ENCODE measurements around the gene TBC1D3B.

Gene TBC1D3B

DNA sequence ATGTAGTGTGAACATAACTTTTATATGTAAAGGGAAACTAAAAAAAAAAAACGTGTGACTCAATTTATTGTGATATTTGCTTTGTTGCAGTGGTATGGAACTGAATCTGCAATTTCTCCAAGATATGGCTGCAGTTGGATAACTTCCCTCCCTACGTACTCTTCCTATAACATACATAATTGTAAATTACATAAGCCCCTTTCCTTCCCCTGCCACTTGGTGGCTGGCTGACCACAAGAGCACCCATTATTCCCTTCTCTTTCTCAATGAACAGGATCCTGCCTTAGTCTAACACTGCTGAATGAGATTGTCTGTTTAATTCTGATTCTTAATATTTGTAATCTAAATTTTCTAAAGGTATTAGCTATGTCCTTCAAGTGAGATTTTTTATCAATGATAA, 45.0 kb downstream of the TBC1D3B start:
- Histone ChIP-seq H3K9me3 (ENCODE audit: insufficient read depth, low read length) (no peaks in the 10 kb centered on the region), H3K9ac (ENCODE audit: low read length) (no peak overlapping the region), H4K20me1 (ENCODE audit: insufficient read depth, low read length) (no peaks in the 10 kb centered on the region), H3K36me3 (replicated peaks; ENCODE audit: low read depth, low read length) (peaks cover 3% of the 10 kb centered on the region), H2AFZ (ENCODE audit: low read depth, low read length) (no peak overlapping the region), H3K4me3 (ENCODE audit: low read length) (no peak overlapping the region), H3K4me1 (ENCODE audit: low read length) (peaks cover 55% of the 10 kb centered on the region), H3K79me2 (ENCODE audit: low read length) (no peaks in the 10 kb centered on the region), H3K27ac (ENCODE audit: low read length) (no peak overlapping the region), H3K4me2 (ENCODE audit: low read length) (no peak overlapping the region), H3K27me3 (ENCODE audit: low read depth, low read length) (peaks cover 23% of the 10 kb centered on the region)
- TF ChIP-seq EZH2phosphoT487 (IDR thresholded peaks at IDR 0.05; ENCODE audit: low read depth): no peak
- TF ChIP-seq, protein P1, sequence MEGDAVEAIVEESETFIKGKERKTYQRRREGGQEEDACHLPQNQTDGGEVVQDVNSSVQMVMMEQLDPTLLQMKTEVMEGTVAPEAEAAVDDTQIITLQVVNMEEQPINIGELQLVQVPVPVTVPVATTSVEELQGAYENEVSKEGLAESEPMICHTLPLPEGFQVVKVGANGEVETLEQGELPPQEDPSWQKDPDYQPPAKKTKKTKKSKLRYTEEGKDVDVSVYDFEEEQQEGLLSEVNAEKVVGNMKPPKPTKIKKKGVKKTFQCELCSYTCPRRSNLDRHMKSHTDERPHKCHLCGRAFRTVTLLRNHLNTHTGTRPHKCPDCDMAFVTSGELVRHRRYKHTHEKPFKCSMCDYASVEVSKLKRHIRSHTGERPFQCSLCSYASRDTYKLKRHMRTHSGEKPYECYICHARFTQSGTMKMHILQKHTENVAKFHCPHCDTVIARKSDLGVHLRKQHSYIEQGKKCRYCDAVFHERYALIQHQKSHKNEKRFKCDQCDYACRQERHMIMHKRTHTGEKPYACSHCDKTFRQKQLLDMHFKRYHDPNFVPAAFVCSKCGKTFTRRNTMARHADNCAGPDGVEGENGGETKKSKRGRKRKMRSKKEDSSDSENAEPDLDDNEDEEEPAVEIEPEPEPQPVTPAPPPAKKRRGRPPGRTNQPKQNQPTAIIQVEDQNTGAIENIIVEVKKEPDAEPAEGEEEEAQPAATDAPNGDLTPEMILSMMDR (IDR thresholded peaks at IDR 0.05; ENCODE audit: low read depth, low read length): no peak

DNA sequence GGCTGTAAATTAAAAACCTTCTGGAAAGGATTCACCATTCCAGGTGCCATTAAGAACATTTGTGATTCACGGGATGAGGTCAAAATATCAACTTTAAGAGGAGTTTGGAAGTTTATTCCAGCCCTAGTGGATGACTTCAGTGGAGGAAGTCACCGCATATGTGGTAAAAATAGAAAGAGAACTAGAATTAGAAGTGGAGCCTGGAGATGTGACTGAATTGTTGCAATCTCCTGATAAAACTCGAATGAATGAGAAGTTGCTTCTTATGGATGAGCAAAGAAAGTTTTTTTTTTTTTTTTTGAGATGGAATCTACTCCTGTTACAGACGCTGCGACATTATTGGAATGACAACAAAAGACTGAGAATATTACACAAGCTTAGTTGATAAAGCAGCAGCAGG, 46.1 kb downstream of the TBC1D3B start:
- Histone ChIP-seq H3K27me3 (ENCODE audit: low read depth, low read length) (peaks cover 20% of the 10 kb centered on the region), H4K20me1 (ENCODE audit: insufficient read depth, low read length) (no peaks in the 10 kb centered on the region), H3K79me2 (ENCODE audit: low read length) (no peaks in the 10 kb centered on the region), H3K27ac (ENCODE audit: low read length) (no peak overlapping the region), H3K4me2 (ENCODE audit: low read length) (no peak overlapping the region), H3K4me3 (ENCODE audit: low read length) (no peak overlapping the region), H3K36me3 (replicated peaks; ENCODE audit: low read depth, low read length) (peaks cover 11% of the 10 kb centered on the region), H3K4me1 (ENCODE audit: low read length) (peaks cover 52% of the 10 kb centered on the region), H3K9ac (ENCODE audit: low read length) (no peak overlapping the region), H3K9me3 (ENCODE audit: insufficient read depth, low read length) (peaks cover 9% of the 10 kb centered on the region), H2AFZ (ENCODE audit: low read depth, low read length) (no peak overlapping the region)
- no peak for TF ChIP-seq EZH2phosphoT487 (IDR thresholded peaks at IDR 0.05; ENCODE audit: low read depth)
- TF ChIP-seq, protein P1 (IDR thresholded peaks at IDR 0.05; ENCODE audit: low read depth, low read length): no peak

- Histone ChIP-seq H3K9me3 (ENCODE audit: insufficient read depth, low read length) (peaks cover 16% of the 10 kb centered on the region), H4K20me1 (ENCODE audit: insufficient read depth, low read length) (no peaks in the 10 kb centered on the region), H3K4me2 (ENCODE audit: low read length) (no peak overlapping the region), H3K27me3 (ENCODE audit: low read depth, low read length) (peaks cover 20% of the 10 kb centered on the region), H3K4me1 (ENCODE audit: low read length) (peaks cover 52% of the 10 kb centered on the region), H3K27ac (ENCODE audit: low read length) (no peak overlapping the region), H3K4me3 (ENCODE audit: low read length) (no peak overlapping the region), H3K79me2 (ENCODE audit: low read length) (no peaks in the 10 kb centered on the region), H3K36me3 (replicated peaks; ENCODE audit: low read depth, low read length) (peaks cover 14% of the 10 kb centered on the region), H2AFZ (ENCODE audit: low read depth, low read length) (no peak overlapping the region), H3K9ac (ENCODE audit: low read length) (no peak overlapping the region)
- no peak for TF ChIP-seq EZH2phosphoT487 (IDR thresholded peaks at IDR 0.05; ENCODE audit: low read depth)
- TF ChIP-seq, protein P1 (IDR thresholded peaks at IDR 0.05; ENCODE audit: low read depth, low read length): no peak
Measured at GRCh38 chr17:36129616-36130015, 46.8 kb downstream of the TBC1D3B start.

DNA sequence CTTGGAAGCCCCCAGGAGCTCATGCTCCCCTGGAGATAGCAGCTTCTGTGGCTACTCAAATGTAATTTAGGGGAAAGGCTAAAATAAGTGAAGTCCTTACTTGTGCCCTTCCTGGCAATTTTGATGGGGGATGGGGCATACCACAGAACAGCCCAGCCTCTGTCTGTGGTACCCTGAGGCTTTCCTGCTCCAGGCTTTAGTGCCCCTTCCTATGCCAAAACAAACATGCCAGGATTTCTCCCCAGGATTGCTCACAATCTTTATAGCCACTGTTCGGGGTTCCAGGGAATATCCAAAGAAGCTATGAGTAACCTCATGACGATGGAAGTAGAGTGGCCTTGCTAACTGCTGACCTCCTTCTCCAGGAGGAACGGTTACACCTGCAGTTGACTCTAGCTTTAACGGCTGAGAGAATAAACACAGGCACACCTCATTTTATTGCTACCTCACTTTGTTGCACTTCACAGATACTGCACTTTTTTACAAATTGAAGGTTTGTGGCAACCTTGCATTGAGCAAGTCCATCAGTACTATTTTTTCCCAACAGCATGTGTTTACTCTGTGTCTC, 47.9 kb downstream of the TBC1D3B start:
- no peak overlapping the region for H3K27ac ChIP-seq (ENCODE audit: low read length)
- no peaks in the 10 kb centered on the region for H3K79me2 ChIP-seq (ENCODE audit: low read length)
- no peaks in the 10 kb centered on the region for H4K20me1 ChIP-seq (ENCODE audit: insufficient read depth, low read length)
- H3K9me3 ChIP-seq (ENCODE audit: insufficient read depth, low read length): peaks cover 18% of the 10 kb centered on the region
- H3K9ac ChIP-seq (ENCODE audit: low read length): no peak overlapping the region
- no peak overlapping the region for H2AFZ ChIP-seq (ENCODE audit: low read depth, low read length)
- no peak overlapping the region for H3K4me3 ChIP-seq (ENCODE audit: low read length)
- no peak for TF ChIP-seq EZH2phosphoT487 (IDR thresholded peaks at IDR 0.05; ENCODE audit: low read depth)
- TF ChIP-seq, protein P1 (IDR thresholded peaks at IDR 0.05; ENCODE audit: low read depth, low read length): no peak
- peak overlapping the region; percentile 72; the same call in 1 of the 2 replicates for H3K4me2 ChIP-seq (ENCODE audit: low read length)
- peaks cover 20% of the 10 kb centered on the region for H3K27me3 ChIP-seq (ENCODE audit: low read depth, low read length)
- peaks cover 49% of the 10 kb centered on the region for H3K4me1 ChIP-seq (ENCODE audit: low read length)
- H3K36me3 ChIP-seq (replicated peaks; ENCODE audit: low read depth, low read length): peaks cover 14% of the 10 kb centered on the region
